Measurements from ENCODE around the gene DROSHA. TPM values are rescaled to one million over a fixed set of nuclear protein-coding genes. Genes with fewer than 3 reads are reported as not detected.

The DROSHA gene
- total RNA-seq, 1 experiment from 2014 or later = 73.5 TPM

DNA sequence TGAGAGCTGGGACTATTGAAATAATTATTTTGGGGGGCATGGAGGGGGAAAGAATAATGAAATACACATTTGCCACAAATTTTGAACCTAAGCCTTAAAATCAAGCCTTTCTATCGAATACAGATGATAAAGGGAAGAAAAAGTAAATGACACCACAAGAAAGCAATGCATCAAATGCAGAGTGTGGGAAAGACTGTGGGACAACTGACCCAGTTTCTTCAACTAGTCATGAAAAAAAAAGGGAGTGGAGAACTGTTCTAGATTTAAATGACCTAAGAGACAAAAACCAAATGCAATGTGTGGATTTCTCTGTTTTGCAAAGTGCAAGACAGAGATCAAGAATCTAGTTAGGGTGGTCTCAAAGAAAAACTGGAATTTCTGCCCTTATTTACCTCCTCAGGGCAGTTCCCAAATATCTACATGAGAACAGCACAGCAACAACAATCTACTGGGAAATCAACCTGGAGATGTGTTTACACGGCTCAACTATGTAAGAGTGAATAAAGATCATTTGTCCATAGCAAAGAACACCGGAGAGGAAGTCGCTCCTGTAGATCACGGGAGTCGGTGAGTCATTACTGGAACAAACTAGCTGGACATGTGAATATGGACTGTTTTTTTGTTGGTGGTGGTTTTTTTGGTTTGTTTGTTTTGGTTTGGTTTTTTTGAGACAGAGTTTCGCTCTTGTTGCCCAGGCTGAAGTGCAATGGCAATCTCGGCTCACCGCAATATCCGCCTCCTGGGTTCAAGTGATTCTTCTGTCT, 145.9 kb downstream of the DROSHA start:
- no peak overlapping the region for H3K9ac ChIP-seq (ENCODE audit: low read length)
- ATAC-seq (no peak), DNase-seq (ENCODE audit: low read depth, low spot score) (no peak)
- no peaks in the 10 kb centered on the region for H3K4me1 ChIP-seq (ENCODE audit: control insufficient read depth in 1 of 2, insufficient read depth in 2 of 2, low read length in 2 of 2)
- H3K9me2 ChIP-seq (ENCODE audit: insufficient read depth) = no peaks in the 10 kb centered on the region
- H3K9me3 ChIP-seq (ENCODE audit: control insufficient read depth in 1 of 2, insufficient read depth in 1 of 2, low read depth in 1 of 2, low read length in 2 of 2) = no peaks in the 10 kb centered on the region
- H2AFZ ChIP-seq (ENCODE audit: low read depth, low read length, poor library complexity, severe bottlenecking) = no peak overlapping the region
- no peak overlapping the region for H3K4me2 ChIP-seq (ENCODE audit: low read length)
- H4K20me1 ChIP-seq (ENCODE audit: insufficient read depth) = no peaks in the 10 kb centered on the region
- no peak overlapping the region for H3K4me3 ChIP-seq (replicated peaks in 1 of 2; ENCODE audit: low read depth in 1 of 2, low read length in 2 of 2)
- ChIA-PET CTCF (no interaction called here), POLR2A (no interaction called here), RAD21 (ENCODE audit: low non-redundant PET in 1 of 2, low total read pairs in 2 of 2, uncharacterized antibody in 2 of 2, unreplicated experiment in 2 of 2) (no interaction called here)
- intact Hi-C loops (cut with micrococcal nuclease) = no loop called here
- no TSS peak for BruUV-seq (replicated peaks)
- TF ChIP-seq POLR2AphosphoS5 (IDR thresholded peaks at IDR 0.05; ENCODE audit: low read depth, low read length) = no peak
- no peak for TF ChIP-seq CBX3 (IDR thresholded peaks at IDR 0.05; ENCODE audit: low read depth)
- TF ChIP-seq YY1 (IDR thresholded peaks at IDR 0.05; ENCODE audit: extremely low read depth, insufficient replicate concordance, low read depth, low read length) = no peak
- TF ChIP-seq SIN3A (IDR thresholded peaks at IDR 0.05; ENCODE audit: low read depth) = no peak
- TF ChIP-seq, protein P1, sequence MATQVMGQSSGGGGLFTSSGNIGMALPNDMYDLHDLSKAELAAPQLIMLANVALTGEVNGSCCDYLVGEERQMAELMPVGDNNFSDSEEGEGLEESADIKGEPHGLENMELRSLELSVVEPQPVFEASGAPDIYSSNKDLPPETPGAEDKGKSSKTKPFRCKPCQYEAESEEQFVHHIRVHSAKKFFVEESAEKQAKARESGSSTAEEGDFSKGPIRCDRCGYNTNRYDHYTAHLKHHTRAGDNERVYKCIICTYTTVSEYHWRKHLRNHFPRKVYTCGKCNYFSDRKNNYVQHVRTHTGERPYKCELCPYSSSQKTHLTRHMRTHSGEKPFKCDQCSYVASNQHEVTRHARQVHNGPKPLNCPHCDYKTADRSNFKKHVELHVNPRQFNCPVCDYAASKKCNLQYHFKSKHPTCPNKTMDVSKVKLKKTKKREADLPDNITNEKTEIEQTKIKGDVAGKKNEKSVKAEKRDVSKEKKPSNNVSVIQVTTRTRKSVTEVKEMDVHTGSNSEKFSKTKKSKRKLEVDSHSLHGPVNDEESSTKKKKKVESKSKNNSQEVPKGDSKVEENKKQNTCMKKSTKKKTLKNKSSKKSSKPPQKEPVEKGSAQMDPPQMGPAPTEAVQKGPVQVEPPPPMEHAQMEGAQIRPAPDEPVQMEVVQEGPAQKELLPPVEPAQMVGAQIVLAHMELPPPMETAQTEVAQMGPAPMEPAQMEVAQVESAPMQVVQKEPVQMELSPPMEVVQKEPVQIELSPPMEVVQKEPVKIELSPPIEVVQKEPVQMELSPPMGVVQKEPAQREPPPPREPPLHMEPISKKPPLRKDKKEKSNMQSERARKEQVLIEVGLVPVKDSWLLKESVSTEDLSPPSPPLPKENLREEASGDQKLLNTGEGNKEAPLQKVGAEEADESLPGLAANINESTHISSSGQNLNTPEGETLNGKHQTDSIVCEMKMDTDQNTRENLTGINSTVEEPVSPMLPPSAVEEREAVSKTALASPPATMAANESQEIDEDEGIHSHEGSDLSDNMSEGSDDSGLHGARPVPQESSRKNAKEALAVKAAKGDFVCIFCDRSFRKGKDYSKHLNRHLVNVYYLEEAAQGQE (IDR thresholded peaks at IDR 0.05; ENCODE audit: low read depth) = no peak
- TF ChIP-seq CEBPB (IDR thresholded peaks at IDR 0.05; ENCODE audit: low read depth) = no peak
- no peaks in the 10 kb centered on the region for H3K79me2 ChIP-seq (ENCODE audit: insufficient read depth, low read length)
- no peaks in the 10 kb centered on the region for H3K36me3 ChIP-seq (ENCODE audit: control insufficient read depth in 1 of 2, insufficient read depth in 2 of 2, low read length in 2 of 2)
- H3K27ac ChIP-seq (ENCODE audit: low read depth, low read length) = no peak overlapping the region
- peaks cover 4% of the 10 kb centered on the region; the same call in 1 of the 2 replicates for H3K27me3 ChIP-seq (ENCODE audit: insufficient read depth, low read length)
